K562 (cell line): ENCODE results near the gene HAP1. TPM values are rescaled to one million over a fixed set of nuclear protein-coding genes. Genes with fewer than 3 reads are reported as not detected.

Experiments
- DPF2 ChIP-seq: fragments of 450-650 bp; IDR thresholded peaks from 2 replicates; pipeline ENCODE4 v1.6.1; 2016
- EHMT2 ChIP-seq: fragments of 450-650 bp; IDR thresholded peaks from 2 replicates; pipeline ENCODE4 v1.6.1; 2018; ENCODE audit warnings: antibody characterized with exemption
- ESRRA ChIP-seq: fragments of 450-650 bp; IDR thresholded peaks from 2 replicates; pipeline ENCODE4 v1.6.1; 2014; ENCODE audit warnings: low read depth, mild to moderate bottlenecking, moderate library complexity, borderline replicate concordance
- GABPB2 ChIP-seq: fragments of 250-450 bp; sonication (Bioruptor Pico); conservative IDR thresholded peaks from 2 replicates; pipeline ENCODE4 v1.5.1; 2021; ENCODE audit warnings: mild to moderate bottlenecking
- HBP1 ChIP-seq: fragments of 450-650 bp; formaldehyde crosslinking; IDR thresholded peaks from 2 replicates; pipeline ENCODE4 v1.4.0; 2022; ENCODE audit warnings: missing genetic modification characterization
- JUND ChIP-seq, 2 experiments: IDR thresholded peaks; 2 replicates in 1 of 2; 3 replicates in 1 of 2; pipeline ENCODE4 v1.6.1; 2011; ENCODE audit warnings: borderline replicate concordance in 2 of 2, low read depth in 2 of 2, low read length in 2 of 2, improper control_type of control experiment in 1 of 2, missing biosample characterization in 1 of 2, missing genetic modification characterization in 1 of 2, missing genetic modification reagents in 1 of 2
- KAT2B ChIP-seq: IDR thresholded peaks from one replicate; pipeline ENCODE4 v1.6.1; 2012; ENCODE audit warnings: low read depth, mild to moderate bottlenecking, control low read depth, inconsistent platforms, low read length, moderate library complexity
- KAT8 ChIP-seq: fragments of 450-650 bp; IDR thresholded peaks from 2 replicates; pipeline ENCODE4 v1.6.1; 2016; ENCODE audit warnings: low read depth, mild to moderate bottlenecking
- KDM2B ChIP-seq: fragments of 250-450 bp; sonication (Bioruptor Pico); IDR thresholded peaks from 2 replicates; pipeline ENCODE4 v1.8.0; 2021; ENCODE audit warnings: mild to moderate bottlenecking, moderate library complexity
- PHF21A ChIP-seq: fragments of 450-650 bp; IDR thresholded peaks from 2 replicates; pipeline ENCODE4 v1.6.1; 2017; ENCODE audit warnings: low read depth, borderline replicate concordance
- PKNOX1 ChIP-seq: fragments of 450-650 bp; IDR thresholded peaks from 2 replicates; pipeline ENCODE4 v1.6.1; 2016
- SAFB ChIP-seq: fragments of 200-400 bp; formaldehyde crosslinking; IDR thresholded peaks from 2 replicates; pipeline ENCODE4 v1.6.1; 2017; ENCODE audit warnings: low read depth, low read length, borderline replicate concordance
- SMAD1 ChIP-seq: fragments of 150-350 bp; IDR thresholded peaks from 2 replicates; pipeline ENCODE4 v1.6.1; 2014; ENCODE audit warnings: low read length, low read depth; ENCODE audit not compliant: partially characterized antibody
- SMAD4 ChIP-seq: fragments of 250-450 bp; sonication (Bioruptor Pico); conservative IDR thresholded peaks from 2 replicates; pipeline ENCODE4 v1.8.0; 2021; ENCODE audit warnings: inconsistent platforms, mild to moderate bottlenecking, moderate library complexity
- SPI1 ChIP-seq: IDR thresholded peaks from 2 replicates; pipeline ENCODE4 v1.6.1; 2011; ENCODE audit warnings: low read depth, low read length, control low read depth, borderline replicate concordance
- TCF3 ChIP-seq: sonication (generic); formaldehyde crosslinking; IDR thresholded peaks from 2 replicates; pipeline ENCODE4 v1.4.0; 2020; ENCODE audit warnings: mild to moderate bottlenecking, missing genetic modification reagents
- ZFP91 ChIP-seq: sonication (generic); formaldehyde crosslinking; IDR thresholded peaks from 2 replicates; pipeline ENCODE4 v1.8.0; 2022; ENCODE audit warnings: mild to moderate bottlenecking, missing genetic modification reagents
- ZNF175 ChIP-seq: fragments of 200-800 bp; sonication (Bioruptor generic); IDR thresholded peaks from 2 replicates; pipeline ENCODE4 v1.6.1; 2016; ENCODE audit warnings: low read depth, mild to moderate bottlenecking, missing genetic modification characterization, missing compliant biosample characterization
- ZSCAN29 ChIP-seq: fragments of 450-650 bp; IDR thresholded peaks from 2 replicates; pipeline ENCODE4 v1.6.1; 2017
- polyA plus RNA-seq, 8 experiments: library from polyadenylated mRNA; depleted of rRNA in 4 of 8; stranded (reverse) in 5 of 8; unstranded in 3 of 8; fragments of >200 nt; fragmentation: Nextera tagmentation in 2 of 8; fragmentation: Illumina TruSeq in 1 of 8; extraction: Ambion mirVana in 2 of 8; extraction: Trizol in 1 of 8; gene quantifications; 2 replicates each; pipeline versions ENCODE4 v1.2.1 to v1.2.3, GENCODE V29; 2011 to 2014; ENCODE audit warnings: inconsistent platforms in 1 of 8, missing spikeins in 1 of 8
- total RNA-seq, 7 experiments: library from RNA; depleted of rRNA in 6 of 7; stranded (reverse); fragments of >200 nt in 6 of 7; fragmentation: Illumina TruSeq in 2 of 7; extraction: Trizol in 2 of 7; gene quantifications; 2 replicates each; pipeline versions ENCODE4 v1.2.1 to v1.2.3, GENCODE V29; 2011 to 2021; ENCODE audit warnings: low replicate concordance in 1 of 7

HAP1 gene
- total and polyA plus RNA-seq, 9 of the 15 experiments (the other 6 are each of a cell fraction or from before 2014, with no cell fraction given), result under 0.01 to 0.09 (median 0.04) TPM; not detected in 6

- peak; percentile 27; the same call in 1 of the 2 replicates for TF ChIP-seq SAFB
- TF ChIP-seq JUND (IDR thresholded peaks at IDR 0.05; ENCODE audit: borderline replicate concordance, low read depth, low read length), result peak; percentile 94
- TF ChIP-seq JUND (tag; IDR thresholded peaks at IDR 0.05; ENCODE audit: borderline replicate concordance, low read depth, low read length), result peak; percentile 85; the same call in 2 of the 3 replicates
- TF ChIP-seq PKNOX1, result peak; percentile 99
- no peak for TF ChIP-seq SPI1
- peak; percentile 66 for TF ChIP-seq ESRRA
- TF ChIP-seq PHF21A, result peak; percentile 81; the same call in 1 of the 2 replicates
- peak; percentile 93 for TF ChIP-seq HBP1 (CRISPR knock-in tag)
- no peak for TF ChIP-seq ZFP91 (CRISPR knock-in tag)
- peak; percentile 91 for TF ChIP-seq GABPB2 (CRISPR knock-in tag)
- TF ChIP-seq DPF2, result peak; percentile 17; the same call in 1 of the 2 replicates
- no peak for TF ChIP-seq EHMT2
- TF ChIP-seq KAT8, result no peak
- TF ChIP-seq ZNF175, result 0 out of 2 replicates have a peak, but pooled peaks have one; percentile 58
- TF ChIP-seq SMAD1, result peak; percentile 96
- peak; percentile 81 for TF ChIP-seq SMAD4 (CRISPR knock-in tag)
- peak; percentile 25; the same call in 1 of the 2 replicates for TF ChIP-seq TCF3
- 0 out of 2 replicates have a peak, but pooled peaks have one; percentile 19 for TF ChIP-seq ZSCAN29
- TF ChIP-seq KAT2B, result no peak
- TF ChIP-seq KDM2B (CRISPR knock-in tag), result 0 out of 2 replicates have a peak, but pooled peaks have one; percentile 14
Observed at GRCh38 chr17:41688641-41689496, 45.6 kb downstream of the HAP1 start, which contains the start of gene EIF1 (continued).
